Measurements from ENCODE around the gene ATG2B.

The ATG2B gene

DNA sequence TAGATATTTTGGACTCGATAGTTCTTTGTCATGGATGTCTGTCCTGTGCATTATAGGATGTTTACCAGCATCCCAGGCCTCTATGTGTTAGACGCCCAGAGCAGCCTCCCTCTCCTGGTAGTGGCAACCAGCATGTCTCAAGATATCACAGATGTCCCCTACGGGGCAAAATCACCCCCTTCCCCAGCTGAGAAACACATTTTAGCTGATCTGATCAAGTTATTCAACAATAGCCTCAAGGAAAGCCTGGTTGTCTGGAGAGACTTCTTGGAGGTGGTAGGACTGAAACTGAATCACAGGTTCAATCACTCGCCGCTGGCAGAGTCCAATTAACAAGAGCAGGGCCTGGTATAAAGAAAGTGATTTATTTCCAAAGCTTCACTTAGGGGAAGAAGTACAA is 89.5 kb downstream of the ATG2B start:
- TF ChIP-seq, protein P1, sequence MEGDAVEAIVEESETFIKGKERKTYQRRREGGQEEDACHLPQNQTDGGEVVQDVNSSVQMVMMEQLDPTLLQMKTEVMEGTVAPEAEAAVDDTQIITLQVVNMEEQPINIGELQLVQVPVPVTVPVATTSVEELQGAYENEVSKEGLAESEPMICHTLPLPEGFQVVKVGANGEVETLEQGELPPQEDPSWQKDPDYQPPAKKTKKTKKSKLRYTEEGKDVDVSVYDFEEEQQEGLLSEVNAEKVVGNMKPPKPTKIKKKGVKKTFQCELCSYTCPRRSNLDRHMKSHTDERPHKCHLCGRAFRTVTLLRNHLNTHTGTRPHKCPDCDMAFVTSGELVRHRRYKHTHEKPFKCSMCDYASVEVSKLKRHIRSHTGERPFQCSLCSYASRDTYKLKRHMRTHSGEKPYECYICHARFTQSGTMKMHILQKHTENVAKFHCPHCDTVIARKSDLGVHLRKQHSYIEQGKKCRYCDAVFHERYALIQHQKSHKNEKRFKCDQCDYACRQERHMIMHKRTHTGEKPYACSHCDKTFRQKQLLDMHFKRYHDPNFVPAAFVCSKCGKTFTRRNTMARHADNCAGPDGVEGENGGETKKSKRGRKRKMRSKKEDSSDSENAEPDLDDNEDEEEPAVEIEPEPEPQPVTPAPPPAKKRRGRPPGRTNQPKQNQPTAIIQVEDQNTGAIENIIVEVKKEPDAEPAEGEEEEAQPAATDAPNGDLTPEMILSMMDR (IDR thresholded peaks at IDR 0.05; ENCODE audit: low read depth, low read length) = no peak
- TF ChIP-seq EZH2phosphoT487 (IDR thresholded peaks at IDR 0.05; ENCODE audit: low read depth) = no peak
- Histone ChIP-seq H3K27ac (ENCODE audit: low read length) (no peak overlapping the region), H3K79me2 (ENCODE audit: low read length) (no peaks in the 10 kb centered on the region), H3K4me2 (ENCODE audit: low read length) (no peak overlapping the region), H3K27me3 (ENCODE audit: low read depth, low read length) (no peaks in the 10 kb centered on the region), H3K4me3 (ENCODE audit: low read length) (no peak overlapping the region), H4K20me1 (ENCODE audit: insufficient read depth, low read length) (no peaks in the 10 kb centered on the region), H3K4me1 (ENCODE audit: low read length) (no peaks in the 10 kb centered on the region), H3K9me3 (ENCODE audit: insufficient read depth, low read length) (0 out of 2 replicates have a peak, but pooled peaks cover 9% of the 10 kb centered on the region), H3K9ac (ENCODE audit: low read length) (no peak overlapping the region), H3K36me3 (replicated peaks; ENCODE audit: low read depth, low read length) (peaks cover 7% of the 10 kb centered on the region), H2AFZ (ENCODE audit: low read depth, low read length) (no peak overlapping the region)

DNA sequence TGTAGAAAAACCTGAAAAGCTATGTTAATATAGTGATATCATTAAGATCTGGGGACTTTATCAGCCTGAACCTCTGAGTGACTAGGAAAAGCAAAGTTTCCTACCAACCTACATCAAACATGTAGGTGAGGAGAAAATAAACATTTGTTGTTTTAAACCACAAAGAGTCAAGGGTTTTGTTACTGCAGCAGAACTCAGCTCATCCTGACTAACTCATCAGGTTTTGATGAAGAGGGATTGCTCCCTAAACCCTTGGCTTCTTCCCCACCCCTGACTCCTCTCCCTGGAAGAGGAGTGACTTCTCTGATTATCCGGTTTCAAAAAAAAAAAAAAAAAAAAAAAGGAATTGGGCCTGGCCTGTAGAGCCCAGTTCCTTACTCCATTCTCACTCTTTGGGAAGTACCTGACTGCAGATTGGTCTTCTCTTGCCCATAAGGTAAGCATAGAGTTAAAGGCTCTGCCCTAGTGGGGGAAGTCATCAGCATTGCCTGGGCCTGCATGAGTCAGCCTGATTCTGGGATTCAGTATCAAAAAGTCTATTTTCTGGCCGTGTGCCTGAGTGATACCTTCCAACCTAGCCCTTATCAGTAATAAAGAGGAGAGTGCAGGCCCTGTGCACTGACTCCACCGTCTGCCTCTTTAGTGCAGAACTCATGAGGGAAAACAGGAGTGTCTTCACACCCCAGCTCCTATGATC is 90.2 kb downstream of the ATG2B start:
- Histone ChIP-seq H3K4me2 (ENCODE audit: low read length) (no peak overlapping the region), H2AFZ (ENCODE audit: low read depth, low read length) (no peak overlapping the region), H3K4me3 (ENCODE audit: low read length) (no peak overlapping the region), H3K9me3 (ENCODE audit: insufficient read depth, low read length) (0 out of 2 replicates have a peak, but pooled peaks cover 5% of the 10 kb centered on the region), H4K20me1 (ENCODE audit: insufficient read depth, low read length) (no peaks in the 10 kb centered on the region), H3K4me1 (ENCODE audit: low read length) (no peaks in the 10 kb centered on the region), H3K9ac (ENCODE audit: low read length) (no peak overlapping the region), H3K79me2 (ENCODE audit: low read length) (no peaks in the 10 kb centered on the region), H3K27me3 (ENCODE audit: low read depth, low read length) (no peaks in the 10 kb centered on the region), H3K36me3 (replicated peaks; ENCODE audit: low read depth, low read length) (peaks cover 4% of the 10 kb centered on the region), H3K27ac (ENCODE audit: low read length) (no peak overlapping the region)
- TF ChIP-seq, protein P1 (IDR thresholded peaks at IDR 0.05; ENCODE audit: low read depth, low read length) = no peak
- TF ChIP-seq EZH2phosphoT487 (IDR thresholded peaks at IDR 0.05; ENCODE audit: low read depth) = no peak

DNA sequence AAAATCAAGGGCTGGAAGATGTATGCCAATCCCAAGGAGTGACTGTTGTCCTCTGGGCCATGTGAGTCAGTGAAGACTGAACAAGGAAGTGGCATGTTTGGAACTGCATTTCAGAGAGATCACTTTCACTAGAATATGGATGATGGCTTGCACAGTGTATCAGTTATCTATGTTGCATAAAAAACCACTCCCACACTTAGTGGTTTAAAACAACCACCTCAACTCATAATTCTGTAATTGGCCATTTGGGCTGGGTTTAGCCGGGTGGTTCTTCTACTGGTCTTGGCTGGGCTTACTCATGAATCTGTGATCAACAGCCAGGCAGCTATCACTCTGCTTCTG is 91.7 kb downstream of the ATG2B start:
- no peak overlapping the region for H2AFZ ChIP-seq (ENCODE audit: low read depth, low read length)
- H3K4me2 ChIP-seq (ENCODE audit: low read length) = no peak overlapping the region
- no peak overlapping the region for H3K9ac ChIP-seq (ENCODE audit: low read length)
- no peaks in the 10 kb centered on the region for H4K20me1 ChIP-seq (ENCODE audit: insufficient read depth, low read length)
- no peak overlapping the region for H3K27ac ChIP-seq (ENCODE audit: low read length)
- TF ChIP-seq, protein P1 (IDR thresholded peaks at IDR 0.05; ENCODE audit: low read depth, low read length) = no peak
- no peak for TF ChIP-seq EZH2phosphoT487 (IDR thresholded peaks at IDR 0.05; ENCODE audit: low read depth)
- H3K79me2 ChIP-seq (ENCODE audit: low read length) = no peaks in the 10 kb centered on the region
- H3K4me3 ChIP-seq (ENCODE audit: low read length) = no peak overlapping the region
- H3K36me3 ChIP-seq (replicated peaks; ENCODE audit: low read depth, low read length) = no peaks in the 10 kb centered on the region
- no peaks in the 10 kb centered on the region for H3K9me3 ChIP-seq (ENCODE audit: insufficient read depth, low read length)
- no peaks in the 10 kb centered on the region for H3K27me3 ChIP-seq (ENCODE audit: low read depth, low read length)
- H3K4me1 ChIP-seq (ENCODE audit: low read length) = no peaks in the 10 kb centered on the region

DNA sequence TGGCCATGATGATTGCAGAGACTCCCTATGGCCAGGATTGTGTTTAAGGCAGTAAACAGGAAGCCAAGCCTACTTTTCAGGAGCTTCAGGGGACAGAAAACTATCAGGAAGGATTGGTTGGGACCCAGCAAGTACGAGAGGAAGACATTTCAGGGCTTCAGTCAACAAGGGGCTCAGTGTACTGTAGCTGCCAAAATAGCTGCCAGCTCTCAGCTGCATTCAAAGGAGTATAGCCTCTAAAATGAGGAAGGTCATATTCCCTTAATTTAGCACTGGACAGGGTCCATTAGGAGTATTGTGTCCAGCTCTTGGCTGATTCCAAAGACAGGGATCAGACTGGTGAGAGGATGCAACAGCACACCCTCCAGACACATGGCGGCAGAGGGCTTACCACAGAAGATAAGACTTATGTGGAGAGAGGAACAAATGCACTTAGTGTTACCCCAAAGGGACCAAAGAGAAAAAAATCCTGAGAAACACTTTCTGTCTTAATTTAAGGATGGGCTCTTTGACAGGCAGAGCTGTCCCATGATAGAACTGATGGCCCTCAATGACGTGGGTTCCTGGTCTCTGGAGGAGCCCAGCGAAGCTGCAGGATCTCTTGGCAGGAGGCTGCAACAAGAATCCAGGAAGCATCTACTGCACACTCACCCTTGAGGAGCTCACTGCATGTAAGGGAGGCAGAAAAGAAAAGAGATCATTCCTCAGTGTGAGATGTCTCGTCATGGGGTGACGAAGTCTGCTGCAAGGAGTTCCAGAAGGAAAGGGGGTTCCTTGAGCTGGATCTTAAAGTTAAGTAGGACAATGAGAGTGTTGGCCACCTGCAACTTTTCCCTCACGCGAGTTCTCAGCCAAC is 92.3 kb downstream of the ATG2B start:
- H3K4me3 ChIP-seq (ENCODE audit: low read length) = no peak overlapping the region
- no peak overlapping the region for H2AFZ ChIP-seq (ENCODE audit: low read depth, low read length)
- TF ChIP-seq, protein P1 (IDR thresholded peaks at IDR 0.05; ENCODE audit: low read depth, low read length) = no peak
- TF ChIP-seq EZH2phosphoT487 (IDR thresholded peaks at IDR 0.05; ENCODE audit: low read depth) = no peak
- no peaks in the 10 kb centered on the region for H3K27me3 ChIP-seq (ENCODE audit: low read depth, low read length)
- H4K20me1 ChIP-seq (ENCODE audit: insufficient read depth, low read length) = no peaks in the 10 kb centered on the region
- no peaks in the 10 kb centered on the region for H3K9me3 ChIP-seq (ENCODE audit: insufficient read depth, low read length)
- no peak overlapping the region for H3K9ac ChIP-seq (ENCODE audit: low read length)
- H3K4me2 ChIP-seq (ENCODE audit: low read length) = no peak overlapping the region
- no peaks in the 10 kb centered on the region for H3K79me2 ChIP-seq (ENCODE audit: low read length)
- no peak overlapping the region for H3K27ac ChIP-seq (ENCODE audit: low read length)
- no peaks in the 10 kb centered on the region for H3K36me3 ChIP-seq (replicated peaks; ENCODE audit: low read depth, low read length)
- no peaks in the 10 kb centered on the region for H3K4me1 ChIP-seq (ENCODE audit: low read length)
